GM12878 (cell line): ENCODE results near the gene WASF2. TPM values are rescaled to one million over a fixed set of nuclear protein-coding genes. Genes with fewer than 3 reads are reported as not detected.

ENCODE experiments used
- ATAC-seq: fragments of 200-7000 bp; cut with Tn5 transposase; 3 replicates; pipeline ENCODE4 v1.9.1; 2020; ENCODE audit warnings: mild to moderate bottlenecking, moderate library complexity
- BruUV-seq: library from RNA; stranded (reverse); fragments of 400-500 nt; replicated peaks from 2 replicates; lab custom pipeline; 2021; lab: Mats Ljungman, UMichigan
- CTCF ChIA-PET: fragments of 300-600 bp; sonication (Branson Sonifier 250); formaldehyde crosslinking; extraction: SDS; loops from one replicate; lab custom pipeline; 2021; ENCODE audit warnings: inconsistent platforms; lab: Yijun Ruan, JAX
- POLR2A ChIA-PET: fragments of 350-600 bp; formaldehyde crosslinking; extraction: SDS; loops from one replicate; lab custom pipeline; 2021; ENCODE audit warnings: inconsistent platforms; lab: Charles Lee
- RAD21 ChIA-PET: fragments of 300-600 bp; sonication (Branson Sonifier 250); formaldehyde crosslinking; loops from one replicate; lab custom pipeline; 2023; ENCODE audit warnings: antibody characterized with exemption; ENCODE audit not compliant: unreplicated experiment; lab: Charles Lee
- SMC1A ChIA-PET: fragments of 300-600 bp; sonication (Branson Sonifier 250); formaldehyde crosslinking; loops from one replicate; lab custom pipeline; 2023; ENCODE audit not compliant: unreplicated experiment, uncharacterized antibody; lab: Charles Lee
- DNase-seq: peaks from one replicate; pipeline ENCODE4 v3.0.0-alpha.2; 2011; ENCODE audit warnings: low read depth, low spot score
- FAIRE-seq: peaks from 3 replicates; lab custom pipeline; 2011; peaks lifted over from hg19 to GRCh38; lab: Jason Lieb, UNC
- H2AFZ ChIP-seq: 2 replicates; pipeline ENCODE4 v1.6.0; 2011; ENCODE audit warnings: low read depth, low read length, control low read depth; ENCODE audit not compliant: control insufficient read depth
- H3K27ac ChIP-seq: 2 replicates; pipeline ENCODE4 v1.5.1; 2011; ENCODE audit warnings: control low read depth; ENCODE audit not compliant: control insufficient read depth, insufficient read depth
- H3K27me3 ChIP-seq, 2 experiments: replicated peaks in 1 of 2; 2 replicates each; pipeline versions ENCODE4 v1.6.0 to v1.6.1; 2011; ENCODE audit warnings: low read length in 1 of 2; ENCODE audit not compliant: control insufficient read depth in 2 of 2, insufficient read depth in 2 of 2
- H3K36me3 ChIP-seq, 2 experiments: 2 replicates each; pipeline ENCODE4 v1.5.1; 2011; ENCODE audit warnings: low read length in 1 of 2; ENCODE audit not compliant: control insufficient read depth in 2 of 2, insufficient read depth in 2 of 2
- H3K4me1 ChIP-seq: 2 replicates; pipeline ENCODE4 v1.6.1; 2011; ENCODE audit warnings: mild to moderate bottlenecking, low read length, moderate library complexity, mixed read lengths; ENCODE audit not compliant: control insufficient read depth, insufficient read depth
- H3K4me2 ChIP-seq: 2 replicates; pipeline ENCODE4 v1.6.0; 2011; ENCODE audit warnings: control low read depth; ENCODE audit not compliant: control insufficient read depth, insufficient read depth
- H3K4me3 ChIP-seq: fragments of 200-600 bp; sonication (generic); 2 replicates; pipeline ENCODE4 v1.5.1; 2016
- H3K79me2 ChIP-seq: 2 replicates; pipeline ENCODE4 v1.6.0; 2011; ENCODE audit warnings: low read length; ENCODE audit not compliant: control insufficient read depth, insufficient read depth
- H3K9ac ChIP-seq: 2 replicates; pipeline ENCODE4 v1.8.0; 2011; ENCODE audit warnings: low read length, control low read depth, mixed read lengths; ENCODE audit not compliant: control insufficient read depth, insufficient read depth
- H3K9me3 ChIP-seq: replicated peaks from 3 replicates; pipeline ENCODE4 v1.5.1; 2011; ENCODE audit warnings: mild to moderate bottlenecking, low read length; ENCODE audit not compliant: control insufficient read depth, insufficient read depth
- H4K20me1 ChIP-seq: 2 replicates; pipeline ENCODE4 v1.6.0; 2011; ENCODE audit not compliant: control insufficient read depth, insufficient read depth
- DPF2 ChIP-seq: fragments of 450-650 bp; IDR thresholded peaks from 2 replicates; pipeline ENCODE4 v1.6.1; 2017; ENCODE audit warnings: mild to moderate bottlenecking
- IKZF2 ChIP-seq, 2 experiments: fragments of 450-650 bp; IDR thresholded peaks; 2 replicates each; pipeline ENCODE4 v1.6.1; 2017; ENCODE audit warnings: mild to moderate bottlenecking in 2 of 2, moderate library complexity in 2 of 2
- PAX8 ChIP-seq: fragments of 450-650 bp; IDR thresholded peaks from 2 replicates; pipeline ENCODE4 v1.6.1; 2017; ENCODE audit warnings: mild to moderate bottlenecking, moderate library complexity
- SMAD5 ChIP-seq: IDR thresholded peaks from 2 replicates; pipeline ENCODE4 v1.6.1; 2016; ENCODE audit warnings: antibody characterized with exemption, low read depth
- YY1 ChIP-seq: IDR thresholded peaks from 2 replicates; pipeline ENCODE4 v1.6.1; 2011; ENCODE audit warnings: low read depth, mild to moderate bottlenecking, low read length
- ZNF687 ChIP-seq: fragments of 450-650 bp; IDR thresholded peaks from 2 replicates; pipeline ENCODE4 v1.6.1; 2017; ENCODE audit warnings: mild to moderate bottlenecking, moderate library complexity
- WGBS: methylation state at CpG from one replicate; pipeline ENCODE4 v1.1.6; 2016; ENCODE audit warnings: low lambda C conversion rate; ENCODE audit not compliant: insufficient replicate concordance, insufficient coverage; ENCODE audit errors: missing lambda C conversion rate; 5-methylcytosine and 5-hydroxymethylcytosine counted together
- in situ Hi-C: fragments of 300-500 bp; cut with MboI; formaldehyde crosslinking; loops from 9 replicates; pipeline ENCODE4 v1.14.3; 2018; ENCODE audit warnings: mixed read lengths
- intact Hi-C: fragments of 100-400 bp; cut with micrococcal nuclease; formaldehyde crosslinking; loops from one replicate; pipeline ENCODE4 v1.14.2; 2022; ENCODE audit not compliant: unreplicated experiment
- polyA plus RNA-seq, 11 experiments: library from polyadenylated mRNA; depleted of rRNA in 4 of 11; unstranded in 6 of 11; stranded (reverse) in 5 of 11; fragments of >200 nt; fragmentation: Nextera tagmentation in 4 of 11; fragmentation: Illumina TruSeq in 1 of 11; extraction: Ambion mirVana in 4 of 11; extraction: Trizol in 1 of 11; gene quantifications; 1 replicate in 1 of 11; 2 replicates in 10 of 11; pipeline versions ENCODE4 v1.2.1 to v1.2.3, GENCODE V29; 2011 to 2016; ENCODE audit warnings: inconsistent platforms in 2 of 11, missing spikeins in 2 of 11, low read depth in 1 of 11
- total RNA-seq, 4 experiments: library from RNA; depleted of rRNA in 3 of 4; stranded (reverse); fragments of >200 nt in 3 of 4; fragmentation: Illumina TruSeq in 1 of 4; extraction: Trizol in 1 of 4; gene quantifications; 2 replicates each; pipeline versions ENCODE4 v1.2.1 to v1.2.3, GENCODE V29; 2013 to 2021

WASF2 gene
- total and polyA plus RNA-seq, 10 of the 15 experiments (the other 5 are each of a cell fraction or from before 2014, with no cell fraction given): 7.0 to 111 (median 37.1) TPM

- H4K20me1 ChIP-seq: no peaks in the 10 kb centered on the region
- ATAC-seq: no peak
- H3K4me2 ChIP-seq: no peak overlapping the region
- 98% methylated on average over 2 of the region's 2 CpGs for WGBS
- in situ Hi-C loops (no loop called here), intact Hi-C loops (no loop called here)
- no TSS peak for BruUV-seq
- FAIRE-seq: no peak
- H3K79me2 ChIP-seq: no peaks in the 10 kb centered on the region
- ChIA-PET CTCF (interaction anchor here (1.2 kb wide), 1 partner anchor 27 kb away, joined by 4 read pairs; no protein-coding TSS in a partner anchor), POLR2A (interaction anchor here (0.5 to 1.1 kb wide), 4 partner anchors 9 to 178 kb away, joined by 3 to 5 read pairs (median 4); partner anchors contain the start of genes AHDC1 and WASF2), RAD21 (no interaction called here), SMC1A (interaction anchor here (1.0 to 1.9 kb wide), 3 partner anchors 11 to 82 kb away, joined by 3 to 7 read pairs (median 6); no protein-coding TSS in a partner anchor)
- no peak overlapping the region for H2AFZ ChIP-seq
- no peak overlapping the region for H3K27ac ChIP-seq
- no peaks in the 10 kb centered on the region for H3K4me1 ChIP-seq
- DNase-seq: no peak
- TF ChIP-seq PAX8 (no peak), YY1 (no peak), SMAD5 (no peak), DPF2 (no peak), IKZF2 (IDR thresholded peaks at IDR 0.05) (no peak), ZNF687 (no peak)
- no peaks in the 10 kb centered on the region for H3K36me3 ChIP-seq
- no peak overlapping the region for H3K4me3 ChIP-seq
- H3K9me3 ChIP-seq: no peaks in the 10 kb centered on the region
- H3K9ac ChIP-seq: no peak overlapping the region
- no peaks in the 10 kb centered on the region for H3K27me3 ChIP-seq
Measured at GRCh38 chr1:27499142-27499541, 9.2 kb upstream of the WASF2 start.
